HEK293 (cell line): Measurements from ENCODE around the gene CACNA1B.

Source experiments
- CTCF ChIP-seq: fragments of 450-650 bp; formaldehyde crosslinking; IDR thresholded peaks from 2 replicates; pipeline ENCODE4 v1.5.1; 2016; ENCODE audit warnings: missing biosample characterization, missing genetic modification characterization
- MZF1 ChIP-seq: fragments of 450-650 bp; formaldehyde crosslinking; IDR thresholded peaks from 2 replicates; pipeline ENCODE4 v1.5.1; 2017; ENCODE audit warnings: missing biosample characterization, missing genetic modification characterization, borderline replicate concordance
- YY1 ChIP-seq: fragments of 450-650 bp; formaldehyde crosslinking; IDR thresholded peaks from 2 replicates; pipeline ENCODE4 v1.5.1; 2018; ENCODE audit warnings: missing biosample characterization, missing genetic modification characterization
- ZBTB7A ChIP-seq: fragments of 450-650 bp; formaldehyde crosslinking; IDR thresholded peaks from 2 replicates; pipeline ENCODE4 v1.5.1; 2016; ENCODE audit warnings: low read depth, missing biosample characterization, missing genetic modification characterization
- ZXDB ChIP-seq: fragments of 450-650 bp; formaldehyde crosslinking; IDR thresholded peaks from 2 replicates; pipeline ENCODE4 v1.5.1; 2016; ENCODE audit warnings: missing biosample characterization, missing genetic modification characterization

GRCh38 chr9:137970686-137971476 is 93.3 kb downstream of the CACNA1B start:
- TF ChIP-seq ZBTB7A (tag by site-specific recombination), result no peak
- TF ChIP-seq CTCF (tag by site-specific recombination), result no peak
- TF ChIP-seq MZF1 (tag by site-specific recombination), result no peak
- no peak for TF ChIP-seq ZXDB (tag by site-specific recombination)
- TF ChIP-seq YY1 (tag by site-specific recombination), result no peak
